Omental fat pad (tissue), 4 donors: Measurements from ENCODE around the gene MIXL1. TPM values are rescaled to one million over a fixed set of nuclear protein-coding genes. Genes with fewer than 3 reads are reported as not detected.

Source experiments
- ATAC-seq: fragments of 150-250 bp; one replicate; pipeline ENCODE4 v1.9.1; 2016; ENCODE audit warnings: mild to moderate bottlenecking, moderate library complexity; ENCODE audit not compliant: low FRiP score
- DNase-seq: peaks from one replicate; pipeline ENCODE4 v3.0.0-alpha.2; 2019; ENCODE audit warnings: low spot score
- CTCF ChIP-seq, 3 donors: fragments of 450-650 bp; IDR thresholded peaks; one replicate each; pipeline ENCODE4 v1.5.1; 2016 to 2017; ENCODE audit warnings: antibody characterized with exemption in 3 of 3, mild to moderate bottlenecking in 3 of 3, moderate library complexity in 2 of 3
- total RNA-seq, 4 donors: library from RNA; depleted of rRNA; stranded (reverse); fragments of >200 nt; gene quantifications; one replicate each; pipeline ENCODE4 v1.1.0, GENCODE V29; 2016

Gene MIXL1
- total RNA-seq, result under 1 TPM in 1 of 4 donors, not detected in 3; 0.84 TPM

- no peak for TF ChIP-seq CTCF (IDR thresholded peaks at IDR 0.05)
- ATAC-seq, result peak; percentile 14
- no peak for DNase-seq
Measured at GRCh38 chr1:226223157-226223785, at the start of gene MIXL1. Gene MIXL1 (plus strand): TSS chr1:226223664. CDS start chr1:226223682, 18 bp downstream.

GRCh38 chr1:226176870-226177269 lies 46.6 kb upstream of the MIXL1 start:
- no peak for TF ChIP-seq CTCF (IDR thresholded peaks at IDR 0.05)
- no peak for DNase-seq
- ATAC-seq, result no peak

GRCh38 chr1:226181996-226182714 lies 41.3 kb upstream of the MIXL1 start:
- no peak for TF ChIP-seq CTCF (IDR thresholded peaks at IDR 0.05)
- ATAC-seq (no peak), DNase-seq (no peak)

GRCh38 chr1:226185141-226186036 lies 38.1 kb upstream of the MIXL1 start:
- no peak for DNase-seq
- no peak for TF ChIP-seq CTCF (IDR thresholded peaks at IDR 0.05)
- ATAC-seq, result no peak

- ATAC-seq (peak; percentile 85), DNase-seq (peak; percentile 50)
- TF ChIP-seq CTCF (IDR thresholded peaks at IDR 0.05), result no peak
Measured at GRCh38 chr1:226186124-226187018, 37.1 kb upstream of the MIXL1 start, which contains the start of gene ACBD3. Gene ACBD3 (minus strand): TSS chr1:226186741. CDS start chr1:226186675, 66 bp downstream.

- ATAC-seq, result no peak
- DNase-seq, result no peak
- TF ChIP-seq CTCF (IDR thresholded peaks at IDR 0.05), result no peak
Measured at GRCh38 chr1:226187019-226187322, 36.5 kb upstream of the MIXL1 start.
